Islet precursor cell (in vitro differentiated cells): Measurements from ENCODE around the gene SYT8.
"Not testable (repeated sequence)": the region's sequence is repeated elsewhere in the genome, so short reads cannot be mapped to it uniquely, and the experiment has no call there.

Experiments
- DNase-seq: peaks from one replicate; pipeline ENCODE4 v3.0.0-alpha.2; 2018

SYT8 gene

DNA sequence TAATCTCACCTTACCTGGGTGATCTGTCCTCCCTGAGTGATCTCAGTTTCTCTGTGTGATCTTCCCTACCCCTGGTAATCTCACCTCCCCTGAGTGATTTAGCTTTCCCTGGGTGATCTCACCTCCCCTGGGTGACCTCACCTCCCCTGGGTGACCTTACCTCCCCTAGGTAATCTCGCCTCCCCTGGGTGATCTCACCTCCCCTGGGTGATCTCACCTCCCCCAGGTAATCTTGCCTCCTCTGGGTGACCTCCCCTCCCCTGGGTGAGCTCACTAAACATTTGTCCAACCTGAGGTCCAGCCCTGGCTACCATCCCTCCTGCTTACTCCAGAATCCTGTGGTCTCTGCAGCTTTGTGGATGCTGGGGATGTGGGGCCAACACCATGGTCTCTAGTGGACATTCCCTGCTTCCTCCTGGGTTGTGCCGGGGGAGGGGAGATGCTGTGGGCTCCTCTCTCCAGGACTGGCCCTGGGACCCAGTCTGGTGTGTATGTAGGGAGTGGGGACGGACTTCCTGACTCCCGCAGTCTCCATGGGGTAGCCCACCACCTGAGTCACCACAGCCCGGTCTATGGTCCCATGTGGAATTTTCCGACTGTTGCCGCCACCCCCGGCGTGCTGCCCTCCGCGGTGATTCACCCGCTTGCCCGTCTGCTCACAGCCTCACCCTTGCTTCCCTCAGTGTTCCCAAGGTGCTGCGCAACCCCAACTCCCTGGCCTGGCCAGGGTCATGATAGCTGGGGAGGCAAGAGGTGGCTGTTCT lies 28.0 kb downstream of the SYT8 start:
- no peak for DNase-seq

GRCh38 chr11:1863352-1864216 lies 28.8 kb downstream of the SYT8 start:
- peak; percentile 91 for DNase-seq

- DNase-seq, result no peak
Measured at GRCh38 chr11:1864231-1864630, 29.4 kb downstream of the SYT8 start.

GRCh38 chr11:1864831-1865665 lies 30.3 kb downstream of the SYT8 start:
- DNase-seq, result no peak

- DNase-seq, result no peak
Measured at GRCh38 chr11:1866226-1866625, 31.4 kb downstream of the SYT8 start.

- DNase-seq, result no peak
Measured at GRCh38 chr11:1866776-1867175, 32.0 kb downstream of the SYT8 start.

DNA sequence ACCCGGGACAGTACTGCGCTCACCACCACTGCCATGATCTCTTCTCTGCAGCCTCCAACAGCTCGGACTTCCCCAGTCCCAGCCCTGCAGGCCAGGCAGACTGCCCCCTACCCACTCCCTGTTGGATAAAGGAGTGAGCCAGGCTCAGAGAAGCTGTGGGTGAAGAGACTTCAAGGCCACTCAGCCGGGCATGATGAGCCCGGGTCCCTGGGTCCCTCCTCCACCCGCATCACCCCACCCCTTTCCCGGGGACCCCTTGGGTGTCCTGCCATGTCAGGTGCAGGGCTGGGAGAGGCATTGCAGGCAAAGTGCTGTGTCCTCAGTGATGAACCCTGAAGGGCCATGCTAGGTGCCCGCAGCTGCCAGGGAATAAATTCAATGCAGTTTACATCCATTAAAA lies 32.6 kb downstream of the SYT8 start:
- DNase-seq, result no peak

DNA sequence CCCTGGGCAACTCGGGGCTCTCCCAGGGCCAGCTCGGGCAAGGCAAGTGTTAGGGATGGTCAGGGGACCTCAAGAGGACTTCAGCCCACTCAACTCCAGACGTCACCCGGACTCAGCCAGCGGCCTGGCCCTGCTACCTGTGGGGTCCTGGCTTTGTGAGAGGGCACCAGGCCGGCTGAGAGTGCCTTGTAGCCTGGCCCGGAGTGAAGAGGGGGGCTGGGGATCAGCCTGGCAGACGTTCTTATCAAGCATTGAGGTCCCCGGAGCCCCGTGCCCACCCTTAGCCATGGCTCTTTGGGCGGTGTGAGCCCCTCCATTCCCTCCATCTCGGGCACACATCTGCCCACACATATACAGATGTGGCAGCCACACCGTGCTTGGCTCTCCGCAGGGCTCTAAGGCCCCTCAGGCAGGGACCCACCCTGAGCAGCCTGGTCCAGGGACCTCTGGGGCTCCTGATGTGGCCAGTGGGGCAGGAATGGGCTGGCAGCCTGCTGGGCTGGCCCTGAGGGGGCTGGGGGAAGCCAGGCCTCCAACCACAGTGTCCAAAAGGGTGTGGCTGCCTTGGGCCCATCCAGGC lies 33.4 kb downstream of the SYT8 start:
- no peak for DNase-seq

DNA sequence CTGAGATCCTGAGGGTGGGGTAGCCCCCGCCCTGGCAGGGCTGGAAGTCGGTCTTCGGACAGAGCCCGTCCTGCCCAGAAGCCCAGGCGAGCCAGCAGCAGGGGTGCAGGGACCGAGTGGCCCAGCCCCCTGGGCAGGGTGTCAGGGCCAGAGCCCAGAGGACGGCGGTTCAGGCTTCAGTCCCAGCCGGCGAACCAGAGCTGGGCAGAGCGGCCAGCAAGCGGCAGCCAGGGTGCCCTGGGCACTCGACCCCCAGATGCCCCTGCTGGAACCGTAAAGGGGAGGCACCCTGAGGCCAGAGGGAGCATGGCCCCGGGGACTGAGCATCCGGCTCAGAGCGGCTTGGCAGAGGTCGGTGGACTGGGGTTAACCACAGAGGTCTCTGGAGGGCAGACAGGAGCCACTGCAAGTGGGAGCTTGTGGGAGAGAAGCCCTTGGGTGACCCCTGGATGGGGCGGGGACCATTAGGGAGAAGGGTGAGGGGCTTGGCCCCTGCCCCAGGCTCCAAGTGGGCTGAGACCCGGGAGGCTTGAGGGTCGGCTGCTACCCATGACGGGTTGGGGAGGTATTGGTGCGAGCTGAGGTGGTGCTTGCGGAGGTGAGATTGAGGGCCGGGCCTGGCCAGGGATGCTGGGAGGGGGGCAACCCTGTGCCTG lies 34.0 kb downstream of the SYT8 start:
- DNase-seq, result no peak

DNA sequence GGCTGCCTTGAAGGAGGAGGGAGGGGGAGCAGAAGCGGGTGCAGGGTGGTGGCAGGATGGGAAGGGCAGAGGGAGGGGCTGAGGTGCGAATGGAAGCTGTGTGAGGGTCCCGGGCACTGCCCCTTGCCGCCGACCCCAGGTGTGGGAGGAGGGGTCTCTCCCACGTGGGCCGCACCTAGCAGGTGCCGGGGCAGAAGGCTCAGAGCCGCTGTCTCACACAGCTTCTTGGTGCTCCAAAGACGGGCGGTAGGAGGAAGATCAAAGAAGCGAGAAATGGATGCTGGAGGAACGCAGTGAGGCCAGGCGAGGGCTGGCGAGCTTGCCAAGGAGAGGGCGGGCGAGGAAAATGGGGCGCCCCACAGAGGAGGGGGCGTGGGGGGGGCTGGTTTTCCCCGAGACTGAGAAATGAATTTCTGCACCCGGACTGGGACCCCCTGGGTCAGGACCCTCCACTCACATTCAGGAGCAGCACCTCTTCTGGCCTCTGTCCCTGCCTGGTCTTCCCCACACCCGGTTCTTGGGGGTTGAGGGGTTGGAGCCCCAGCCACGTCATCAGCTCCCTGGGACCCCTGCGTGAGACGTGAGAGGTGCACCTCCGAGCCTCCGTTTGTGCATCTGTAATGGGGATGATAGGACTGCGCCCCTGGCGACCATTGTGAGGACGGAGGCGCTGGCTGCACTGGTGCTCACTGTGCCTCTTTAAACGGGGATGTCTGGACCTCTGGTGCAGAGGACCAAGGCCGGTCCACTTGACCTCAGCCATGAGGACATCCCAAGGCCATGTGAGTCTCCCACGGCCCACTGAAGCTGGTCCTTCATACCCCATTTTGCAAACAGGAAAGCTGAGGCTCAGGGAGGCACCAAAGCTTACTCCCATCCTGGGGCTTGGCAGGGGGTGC lies 34.9 kb downstream of the SYT8 start:
- DNase-seq, result no peak

- DNase-seq, result no peak
Measured at GRCh38 chr11:1870326-1870696, 35.5 kb downstream of the SYT8 start.

- no peak for DNase-seq
Measured at GRCh38 chr11:1870721-1871466, 36.1 kb downstream of the SYT8 start.

DNA sequence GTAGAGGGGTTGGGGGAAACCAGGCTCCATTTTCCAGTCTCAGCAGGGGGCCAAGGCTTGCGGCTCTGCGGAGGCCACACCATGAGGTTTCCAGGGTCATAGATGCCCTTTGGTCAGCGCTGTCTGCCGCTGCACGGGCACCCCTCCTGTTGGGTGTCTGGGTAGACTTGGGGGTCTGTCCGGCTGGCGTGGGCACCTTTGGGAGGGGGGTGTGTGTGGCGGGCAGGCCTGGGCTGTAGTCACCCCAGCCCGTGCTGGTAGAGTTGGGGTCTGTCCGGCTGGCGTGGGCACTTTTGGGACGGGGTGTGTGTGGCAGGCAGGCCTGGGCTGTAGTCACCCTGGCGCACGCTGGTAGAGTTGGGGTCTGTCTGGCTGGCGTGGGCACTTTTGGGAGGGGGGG lies 36.7 kb downstream of the SYT8 start:
- DNase-seq, result no peak

- no peak for DNase-seq
Measured at GRCh38 chr11:1872267-1872985, 37.6 kb downstream of the SYT8 start.

- no peak for DNase-seq
Measured at GRCh38 chr11:1873048-1873812, 38.4 kb downstream of the SYT8 start.

DNA sequence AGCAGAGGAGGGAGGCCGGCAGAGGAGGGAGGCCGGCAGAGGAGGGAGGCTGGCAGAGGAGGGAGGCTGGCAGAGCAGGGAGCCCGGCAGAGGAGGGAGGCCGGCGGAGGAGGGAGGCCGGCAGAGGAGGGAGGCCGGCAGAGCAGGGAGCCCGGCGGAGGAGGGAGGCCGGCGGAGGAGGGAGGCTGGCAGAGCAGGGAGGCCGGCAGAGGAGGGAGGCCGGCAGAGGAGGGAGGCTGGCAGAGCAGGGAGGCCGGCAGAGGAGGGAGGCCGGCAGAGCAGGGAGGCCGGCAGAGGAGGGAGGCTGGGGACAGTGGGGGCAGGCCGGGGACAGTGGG lies 39.0 kb downstream of the SYT8 start:
- DNase-seq, result not testable (repeated sequence)

DNA sequence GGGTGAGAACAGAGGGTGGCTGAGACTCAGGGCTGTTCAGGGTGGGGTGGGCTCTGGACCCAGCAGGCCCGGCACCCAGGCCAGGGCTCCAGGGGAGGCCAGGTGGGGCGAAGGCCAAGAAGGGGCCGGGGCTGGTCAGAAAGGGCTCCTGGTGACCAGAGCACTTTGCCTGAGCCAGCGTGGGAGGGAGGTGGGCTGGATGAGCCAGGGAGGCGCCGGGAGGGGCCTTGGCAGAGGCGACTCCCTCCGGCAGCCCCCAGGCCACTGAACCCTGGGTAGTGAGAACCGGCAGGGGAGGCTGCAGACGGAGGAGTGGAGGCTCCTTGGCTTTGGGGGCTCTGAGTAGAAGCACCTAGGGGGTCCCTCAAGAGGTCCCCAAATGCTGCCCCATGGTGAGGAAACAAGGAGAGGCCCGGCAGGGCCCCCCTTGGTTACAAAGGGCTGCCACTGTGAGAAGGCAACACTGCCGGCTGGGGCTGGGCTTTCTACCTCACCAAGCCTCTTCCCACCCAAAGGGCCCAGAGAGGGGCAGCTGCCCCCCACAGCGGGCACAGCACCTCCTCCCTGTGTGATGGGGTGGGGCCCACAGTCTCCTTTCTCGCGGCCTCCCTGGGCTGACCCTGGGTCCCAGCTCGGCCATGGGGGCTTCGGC lies 39.8 kb downstream of the SYT8 start:
- DNase-seq, result not testable (repeated sequence)

DNA sequence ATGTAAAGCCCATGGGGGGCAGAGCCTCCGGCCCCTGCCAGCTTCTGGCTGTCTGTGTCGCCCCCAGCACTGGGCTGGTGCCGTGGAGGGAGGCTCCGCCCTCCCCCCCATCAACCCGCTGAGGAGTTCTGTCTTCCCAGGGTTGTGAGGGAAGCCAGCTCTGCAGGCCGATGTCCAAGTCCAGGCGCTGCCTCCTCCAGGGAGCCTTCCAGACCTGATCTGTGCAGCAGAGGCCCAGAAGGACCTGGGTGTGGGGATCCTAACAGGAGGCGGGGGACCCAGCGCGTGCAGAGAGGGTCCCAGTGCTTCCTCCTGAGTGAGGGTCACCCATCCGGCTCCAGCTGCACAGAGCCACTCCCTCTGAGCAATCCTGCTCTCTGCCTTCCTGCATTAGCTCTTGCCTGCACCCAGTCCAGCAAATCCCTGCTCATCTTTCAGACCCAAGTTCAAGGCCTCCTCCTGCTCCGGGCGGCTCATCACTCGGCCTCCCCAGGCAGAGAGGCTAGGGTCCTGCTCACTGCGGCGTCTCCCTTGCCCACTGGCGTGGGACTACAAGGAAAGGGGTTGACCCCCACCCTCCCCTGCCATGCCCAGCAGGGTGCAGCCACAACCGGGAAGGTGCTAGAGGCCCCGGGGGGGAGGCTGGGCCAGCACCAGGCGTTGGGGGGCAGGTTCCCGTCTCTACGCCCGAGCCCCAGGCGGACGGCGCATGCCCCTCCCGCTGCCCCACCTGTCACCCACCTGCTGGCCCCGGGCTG lies 40.5 kb downstream of the SYT8 start:
- no peak for DNase-seq
